SIG-M5 treated with dmso at 0.1 percent for 504 hours (cell line): ENCODE data around the gene DDX24.

Experiments used
- DNase-seq: peaks from one replicate; lab custom pipeline; 2025; ENCODE audit not compliant: unreplicated experiment; lab: John Stamatoyannopoulos, UW

The DDX24 gene

DNA sequence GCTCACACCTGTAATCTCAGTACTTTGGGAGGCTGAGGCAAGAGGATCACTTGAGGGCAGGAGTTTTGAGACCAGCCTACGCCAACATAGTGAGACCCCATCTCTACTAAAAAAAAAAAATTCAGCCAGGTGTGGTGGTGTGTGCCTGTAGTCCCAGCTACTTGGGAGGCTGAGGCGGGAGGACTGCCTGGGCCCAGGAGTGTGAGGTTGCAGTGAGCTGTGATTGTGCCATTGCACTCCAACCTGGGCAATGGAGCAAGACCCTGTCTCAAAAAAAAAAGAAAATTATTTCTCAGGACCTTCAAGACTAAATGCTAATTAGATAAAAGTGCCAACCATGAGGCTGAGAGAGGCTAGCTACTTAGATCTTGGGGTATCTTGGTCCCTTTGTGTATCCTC lies 31.4 kb downstream of the DDX24 start:
- no peak for DNase-seq

DNA sequence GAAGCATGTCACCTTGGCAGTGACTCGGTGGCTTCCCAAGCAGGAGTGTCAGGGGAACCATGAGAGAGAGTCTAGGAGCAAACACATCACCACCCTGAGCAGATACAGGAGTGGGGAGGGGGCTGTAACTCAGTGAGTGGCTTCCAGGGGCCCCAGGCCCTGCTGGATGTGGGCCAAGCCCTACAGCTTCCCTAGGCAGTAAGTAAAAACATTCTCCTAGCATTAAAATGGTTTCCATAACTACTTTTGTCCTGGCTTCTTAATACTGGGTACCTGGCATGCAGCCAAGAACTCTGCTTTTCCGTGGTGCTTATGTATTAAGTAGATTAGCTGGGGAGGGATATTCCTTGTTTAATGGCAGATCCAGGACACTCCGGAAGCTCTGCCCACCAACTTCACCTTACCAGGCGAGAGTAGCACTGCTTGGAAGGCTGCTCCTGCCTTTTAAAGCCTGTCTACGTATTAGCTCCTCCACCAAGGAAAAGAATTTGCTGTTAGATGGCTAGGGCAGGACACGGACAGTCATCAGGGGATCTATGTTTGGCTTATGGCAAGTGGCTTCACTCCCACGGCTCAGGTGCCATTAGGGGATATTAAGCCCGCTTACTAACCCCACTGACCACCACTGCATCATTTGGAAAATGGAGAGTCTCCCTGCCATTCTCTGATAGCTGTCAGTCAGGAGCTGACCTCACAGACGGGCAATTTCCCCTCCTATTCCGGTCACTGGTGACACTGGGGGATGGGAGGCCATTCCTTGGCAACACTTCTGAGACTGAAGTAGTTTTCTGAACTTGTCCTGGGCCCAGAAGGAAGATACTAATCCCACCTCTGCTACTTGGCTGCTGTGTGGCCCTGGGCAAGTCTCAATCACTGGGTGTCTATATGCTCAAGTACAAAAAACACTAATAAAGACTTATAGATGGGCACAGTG lies 32.0 kb downstream of the DDX24 start:
- DNase-seq = no peak

DNA sequence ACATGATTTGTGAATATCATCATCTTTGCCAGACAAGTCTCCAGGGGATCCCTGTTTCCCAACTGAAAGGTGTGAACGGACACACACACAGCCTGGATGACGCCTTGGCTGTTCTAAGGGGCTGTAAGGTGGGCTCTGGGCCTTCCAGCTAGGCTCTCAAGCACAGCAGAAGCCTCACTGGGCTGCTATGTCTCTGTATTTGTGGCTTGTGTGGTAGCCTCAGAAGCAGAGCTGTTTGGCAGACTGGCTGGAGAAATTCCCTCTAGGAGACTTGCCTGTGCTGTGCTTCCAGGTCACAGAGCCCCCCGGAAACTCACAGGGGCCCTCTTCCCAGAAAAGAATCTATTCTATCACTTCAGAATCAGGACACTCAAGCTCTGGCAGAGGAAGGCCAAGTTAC lies 33.4 kb downstream of the DDX24 start:
- DNase-seq = no peak

DNA sequence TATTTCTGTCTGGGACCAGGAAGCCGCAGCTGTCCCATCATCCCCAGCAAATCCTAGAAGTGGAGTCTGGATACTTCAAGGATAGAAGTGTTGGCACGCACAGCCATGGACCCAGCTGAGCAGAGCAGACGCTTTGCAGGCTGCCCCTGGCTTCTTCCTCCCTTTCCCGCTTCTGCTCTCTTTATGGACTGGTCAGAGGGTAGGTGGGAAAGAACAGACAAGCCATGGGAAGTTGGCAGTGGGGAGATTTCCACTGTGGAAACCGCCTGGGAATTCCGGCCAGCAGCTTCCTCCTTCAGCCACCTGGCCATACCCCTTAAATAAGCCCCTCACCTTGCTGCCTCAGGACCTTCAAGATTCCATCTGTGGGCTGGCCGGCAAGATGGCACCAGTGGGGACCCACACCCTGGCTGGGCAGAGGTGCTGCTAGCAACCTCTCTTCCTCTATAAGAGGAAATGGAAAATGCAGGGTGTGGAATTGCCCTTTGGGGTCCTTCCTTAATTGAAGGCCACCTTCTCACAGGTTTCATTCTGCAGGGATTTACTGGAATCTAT lies 34.2 kb downstream of the DDX24 start:
- DNase-seq = no peak

DNA sequence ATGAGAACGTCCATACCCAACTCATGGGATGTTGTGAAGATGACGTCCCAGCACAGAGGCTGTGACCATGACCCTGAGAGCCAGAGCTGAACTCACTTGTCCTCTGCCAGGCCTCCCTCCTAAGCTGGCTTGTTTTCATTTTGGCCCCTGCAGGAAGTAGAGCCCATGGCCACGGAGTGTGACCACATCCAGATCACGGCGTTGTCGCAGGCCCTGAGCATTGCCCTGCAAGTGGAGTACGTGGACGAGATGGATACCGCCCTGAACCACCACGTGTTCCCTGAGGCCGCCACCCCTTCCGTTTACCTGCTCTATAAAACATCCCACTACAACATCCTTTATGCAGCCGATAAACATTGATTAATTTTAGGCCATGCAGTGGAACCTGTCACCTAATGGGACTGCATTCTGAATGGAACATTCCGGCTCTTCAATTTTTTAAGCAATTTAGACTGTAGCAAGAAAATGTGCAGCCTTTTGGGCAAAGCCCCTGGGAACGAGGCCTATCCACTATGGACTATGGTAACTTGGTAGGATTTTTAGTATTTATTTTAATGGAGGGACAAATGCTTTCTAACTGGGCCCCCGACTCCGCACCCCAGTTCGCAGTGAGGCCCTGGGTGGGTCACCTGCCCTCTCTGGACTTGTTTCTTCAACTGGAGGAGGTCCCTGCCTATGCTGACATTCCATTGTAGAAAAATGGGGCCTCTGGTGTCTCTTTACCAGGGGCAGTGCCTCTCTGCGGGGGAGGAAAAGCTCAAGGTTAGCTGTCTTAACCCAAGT lies 35.2 kb downstream of the DDX24 start:
- no peak for DNase-seq

DNA sequence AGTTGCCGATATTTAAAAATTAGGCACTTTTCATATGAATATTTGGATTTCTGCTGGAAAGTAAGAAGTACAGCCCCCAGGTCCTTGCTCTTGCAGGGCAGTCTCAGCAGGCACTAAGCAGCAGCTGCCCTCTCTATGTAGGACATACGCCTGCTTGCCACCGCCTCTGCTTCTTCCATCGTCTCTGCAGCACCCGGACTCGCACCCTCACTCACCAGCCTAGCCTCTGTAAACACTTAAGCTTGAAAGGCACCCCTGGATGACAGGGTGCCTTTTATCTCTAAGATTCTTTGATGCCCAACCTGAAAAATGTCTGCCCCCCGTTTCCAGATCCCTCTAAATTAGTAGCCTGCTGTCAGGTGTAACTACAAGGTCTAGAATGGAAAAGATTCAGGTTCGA lies 35.9 kb downstream of the DDX24 start:
- DNase-seq = no peak

DNA sequence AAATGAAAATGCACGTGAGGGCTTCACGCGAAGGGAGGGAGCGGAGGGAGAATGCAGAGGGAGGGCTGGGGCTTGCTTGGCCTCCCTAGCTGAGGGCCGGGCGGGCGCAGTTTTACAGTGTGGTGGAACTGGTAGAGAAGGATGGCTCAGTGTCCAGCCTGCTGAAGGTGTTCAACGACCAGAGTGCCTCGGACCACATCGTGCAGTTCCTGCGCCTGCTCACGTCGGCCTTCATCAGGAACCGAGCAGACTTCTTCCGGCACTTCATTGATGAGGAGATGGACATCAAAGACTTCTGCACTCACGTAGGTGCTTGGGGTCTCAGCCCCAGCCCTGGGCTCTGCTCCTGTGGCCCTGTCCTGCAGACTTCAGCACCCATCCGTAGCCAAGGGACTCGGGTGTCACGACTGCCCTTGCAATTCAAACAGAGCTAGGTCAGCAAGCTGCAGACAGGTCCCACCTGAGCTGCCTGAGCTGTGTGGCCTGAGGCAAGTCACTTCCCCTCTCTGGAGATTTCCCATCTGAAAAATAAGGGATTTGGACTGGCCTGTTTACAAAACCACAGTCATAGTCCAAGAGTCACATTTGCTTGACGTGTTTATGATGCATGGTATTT lies 36.4 kb downstream of the DDX24 start:
- DNase-seq = no peak

DNA sequence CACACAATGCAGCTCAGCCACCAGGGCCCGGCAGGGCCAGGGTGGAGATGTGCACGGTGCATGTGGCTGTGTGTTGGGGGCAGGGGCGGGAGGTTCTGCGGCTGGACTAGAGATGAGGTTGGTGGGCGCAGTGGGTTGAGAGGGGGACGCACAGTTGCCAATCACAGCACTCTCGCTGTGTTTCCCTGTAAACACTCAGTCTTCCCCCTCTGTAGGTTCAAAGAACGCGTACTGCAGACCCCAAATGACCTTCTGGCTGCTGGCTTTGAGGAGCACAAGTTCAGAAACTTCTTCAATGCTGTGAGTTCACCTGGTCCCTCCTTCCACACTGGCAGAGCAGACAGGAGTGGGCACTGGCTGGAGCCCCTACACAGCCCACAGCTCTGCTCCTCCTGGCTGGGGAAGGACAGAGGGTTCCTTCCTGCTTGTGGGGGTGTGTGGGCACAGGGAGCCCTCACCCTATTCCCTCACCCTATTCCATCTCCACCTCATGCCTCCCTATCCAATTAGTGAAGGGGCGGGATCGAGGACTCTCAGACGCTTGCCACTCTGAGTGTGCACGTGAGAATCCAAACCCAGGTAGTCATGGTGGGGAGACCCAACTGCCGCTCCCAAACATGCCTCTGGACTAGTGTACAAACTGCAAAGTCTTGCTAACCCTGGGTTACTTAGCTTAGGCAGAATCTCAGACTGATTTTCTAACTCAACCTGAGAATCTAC lies 37.1 kb downstream of the DDX24 start:
- DNase-seq = no peak

DNA sequence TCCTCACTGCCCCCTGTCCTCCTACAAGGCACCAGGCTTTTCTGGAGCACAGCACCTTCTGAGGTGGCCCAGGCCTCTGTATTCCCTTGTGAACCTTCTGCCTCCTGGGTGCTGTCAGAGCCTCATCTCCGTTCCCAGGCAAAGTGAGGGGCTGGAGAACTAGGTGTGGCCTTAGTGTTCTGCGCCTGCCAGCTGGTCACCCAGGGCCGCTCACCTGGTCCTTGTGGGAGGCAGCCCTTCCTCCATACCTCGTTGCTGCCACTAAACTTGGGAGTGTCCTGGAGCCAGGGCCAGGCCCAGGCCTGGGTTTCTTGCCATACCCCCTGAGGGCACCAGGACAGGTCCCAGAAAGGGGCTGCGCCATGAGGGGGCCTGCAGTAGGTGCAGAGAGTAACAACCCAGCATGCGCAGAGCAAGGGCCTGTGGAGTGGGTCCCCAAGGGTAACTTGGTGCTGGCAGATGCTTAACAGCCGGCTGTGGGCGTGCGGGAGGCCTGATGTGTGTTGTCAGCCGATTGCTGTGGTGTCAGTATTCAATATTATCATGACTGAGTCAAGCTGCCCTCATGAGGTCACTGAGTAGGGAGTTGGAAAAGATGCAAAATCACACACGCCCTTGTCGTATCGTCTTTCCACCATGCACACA lies 37.8 kb downstream of the DDX24 start:
- no peak for DNase-seq

DNA sequence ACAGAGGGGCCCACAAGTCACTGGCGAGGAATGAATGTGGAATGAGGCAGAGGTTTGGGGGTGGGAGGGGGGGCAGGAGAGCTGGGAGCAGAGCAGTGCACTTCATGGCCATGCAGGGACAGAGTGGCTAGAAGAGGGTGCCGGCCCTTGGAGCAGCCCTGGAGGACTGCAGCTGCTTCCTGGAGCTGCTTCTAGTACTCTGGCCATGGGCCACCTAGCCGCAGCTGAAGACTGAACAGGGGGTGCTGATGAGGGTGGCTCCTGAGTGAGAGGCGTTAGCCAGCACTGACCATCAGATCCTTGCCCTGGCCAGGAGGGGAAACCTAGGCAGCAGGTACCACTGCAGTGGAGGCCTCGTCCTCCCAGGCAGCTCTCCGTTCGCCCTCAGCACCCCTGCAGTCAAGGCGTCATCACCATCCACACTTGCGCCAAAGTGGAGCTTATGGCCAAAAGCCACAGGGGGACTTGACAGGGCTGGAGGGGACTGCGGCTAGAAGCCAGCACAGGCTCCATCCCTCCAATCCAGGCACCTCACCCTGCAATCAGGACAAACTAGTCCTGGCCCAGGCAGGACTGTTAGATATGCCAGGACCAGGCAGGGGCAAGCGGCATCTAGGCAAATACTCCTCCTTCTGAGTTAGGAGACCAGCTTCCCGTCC lies 38.4 kb downstream of the DDX24 start:
- no peak for DNase-seq

DNA sequence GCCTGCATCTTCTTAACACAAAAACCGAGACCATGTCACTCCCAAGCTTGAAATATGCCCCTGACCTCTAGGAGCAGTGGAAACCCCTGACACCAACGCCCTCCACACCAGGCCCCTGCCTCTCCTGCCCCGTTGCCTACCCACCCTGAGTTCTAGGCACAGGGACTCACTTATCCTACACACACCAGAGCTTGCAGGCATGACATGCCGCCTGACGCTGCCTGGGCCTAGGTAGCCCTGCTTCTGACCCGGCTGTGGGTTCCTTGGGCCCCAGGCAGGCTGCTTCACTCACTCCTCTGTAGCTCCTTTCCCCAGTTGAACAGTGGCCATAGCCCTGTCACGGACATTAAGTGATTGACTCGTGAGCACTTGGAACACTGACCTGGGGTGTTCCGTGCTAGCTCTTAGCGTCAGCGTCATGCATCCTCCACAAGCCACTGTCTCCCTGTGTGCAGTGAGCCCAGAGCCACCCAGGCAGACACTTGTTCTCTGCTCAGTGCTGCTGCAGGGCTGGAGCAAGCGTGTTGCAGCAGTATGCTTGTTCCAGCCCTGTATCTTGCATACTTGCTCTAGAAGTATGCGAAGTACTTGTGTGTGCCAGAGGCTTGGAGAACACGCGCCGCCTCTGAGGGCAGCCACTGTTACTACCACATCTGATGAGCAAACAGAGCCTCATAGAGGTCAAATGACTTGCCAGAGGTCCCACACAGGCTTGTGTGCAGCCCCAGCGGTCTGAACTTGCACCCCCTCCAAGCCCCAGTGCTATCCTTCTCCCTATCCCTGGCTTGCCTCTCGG lies 39.3 kb downstream of the DDX24 start:
- no peak for DNase-seq

DNA sequence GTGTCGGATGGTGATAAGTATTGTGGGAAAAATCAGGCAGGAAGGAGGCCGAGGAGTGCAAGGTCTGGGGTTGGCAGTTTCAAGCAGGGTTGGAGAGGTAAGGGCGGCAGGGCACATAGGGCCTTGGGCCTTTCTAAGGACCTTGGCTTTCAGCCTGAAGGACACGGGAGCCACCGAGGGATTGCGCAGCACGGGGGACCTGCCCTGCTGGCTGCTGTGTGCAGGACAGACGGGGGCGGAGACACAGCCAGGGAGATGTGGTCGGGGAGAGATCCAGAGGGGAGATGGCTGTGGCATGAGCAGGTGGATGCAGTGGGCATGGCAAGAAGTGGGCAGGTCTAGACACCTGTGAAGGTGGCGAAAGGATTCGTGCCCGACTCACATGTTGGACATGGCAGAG lies 40.2 kb downstream of the DDX24 start:
- no peak for DNase-seq

DNA sequence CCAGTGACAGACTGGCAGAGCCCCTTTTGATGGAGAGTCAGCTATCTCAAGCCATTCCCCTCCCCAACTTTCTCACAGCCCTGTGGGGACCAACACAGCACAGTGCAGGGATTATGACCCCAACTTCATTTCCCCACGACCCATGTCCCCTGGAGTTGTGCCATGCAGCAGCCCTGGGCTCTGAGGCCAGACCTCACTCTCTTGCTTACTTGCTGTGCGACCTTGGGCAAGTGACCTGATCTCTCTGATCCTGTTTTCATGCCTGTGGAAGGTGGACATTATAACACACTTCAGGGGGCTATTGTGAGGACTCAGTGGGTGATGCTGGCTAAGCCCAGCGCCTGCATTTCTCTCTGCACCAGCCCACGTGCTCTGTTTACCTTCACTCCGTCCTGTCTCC lies 40.8 kb downstream of the DDX24 start:
- DNase-seq = no peak

DNA sequence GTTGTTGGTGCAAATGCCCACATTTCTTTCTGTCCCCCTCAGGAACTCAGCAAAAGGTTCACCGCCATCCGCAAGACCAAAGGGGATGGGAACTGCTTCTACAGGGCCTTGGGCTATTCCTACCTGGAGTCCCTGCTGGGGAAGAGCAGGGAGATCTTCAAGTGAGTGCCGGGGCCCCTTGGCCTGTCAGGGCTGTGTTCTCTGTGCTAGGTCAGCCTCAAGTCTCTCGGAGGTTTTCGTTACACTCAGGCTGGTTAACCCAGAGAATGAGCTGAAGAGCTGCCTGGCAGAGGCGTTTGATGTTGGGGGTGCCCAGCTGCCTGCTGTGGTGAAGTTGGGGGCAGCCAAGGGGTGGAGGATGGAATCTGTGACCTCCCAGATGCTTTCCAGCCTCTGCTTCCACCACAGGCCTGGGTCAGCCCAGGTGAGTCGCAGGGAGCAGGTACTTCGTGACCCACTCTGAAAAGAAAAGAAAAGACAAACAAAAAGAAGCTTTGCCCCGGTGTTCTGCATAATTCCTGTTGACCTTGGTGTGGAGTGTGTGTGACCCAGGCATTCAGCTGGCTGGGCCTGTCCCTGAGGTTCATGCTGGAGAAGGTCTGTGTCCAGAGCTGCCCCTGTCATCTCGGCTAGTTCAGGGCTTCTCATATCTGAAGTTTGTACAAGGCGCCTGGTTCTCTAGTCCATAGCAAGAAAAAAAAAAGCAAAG lies 41.9 kb downstream of the DDX24 start:
- DNase-seq = no peak

DNA sequence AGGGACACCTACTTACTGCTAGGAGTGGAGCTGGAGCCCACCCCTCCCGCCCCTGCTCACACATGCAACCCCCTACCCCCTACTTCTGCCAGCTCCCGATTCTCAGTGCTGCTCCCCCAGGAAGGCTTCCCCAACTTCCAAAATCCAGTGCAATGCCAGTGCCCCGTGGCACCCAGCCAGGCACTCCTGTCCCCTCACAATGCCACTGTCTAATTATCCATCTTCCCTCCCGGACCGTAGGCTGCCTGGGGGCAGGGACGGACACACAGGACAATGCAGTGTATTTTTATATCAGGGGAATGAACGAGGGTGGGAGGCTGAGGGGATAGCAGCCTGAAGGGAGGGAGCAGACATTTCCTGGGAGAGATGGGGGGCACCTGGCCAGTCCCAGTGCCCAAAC lies 42.5 kb downstream of the DDX24 start:
- no peak for DNase-seq

DNA sequence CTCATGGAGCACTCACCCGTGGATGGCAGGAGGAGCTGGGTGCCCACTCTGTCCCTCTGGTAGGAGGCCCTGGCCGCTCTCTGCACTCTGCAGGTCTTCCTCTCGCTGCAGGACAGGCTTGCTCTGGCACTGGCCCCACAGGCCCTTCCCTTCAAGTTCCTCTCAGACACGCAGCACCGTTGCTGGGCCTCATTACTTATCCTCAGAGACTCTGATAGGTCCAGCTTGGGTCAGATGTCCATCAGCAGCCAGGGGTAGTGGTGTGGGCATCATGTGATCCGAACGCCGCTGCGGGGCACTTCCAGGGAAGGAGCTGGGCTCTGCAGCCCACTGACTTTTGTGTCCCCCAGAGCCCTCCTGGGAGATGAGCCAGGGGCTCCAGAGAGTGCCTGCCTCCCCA lies 43.0 kb downstream of the DDX24 start:
- no peak for DNase-seq

DNA sequence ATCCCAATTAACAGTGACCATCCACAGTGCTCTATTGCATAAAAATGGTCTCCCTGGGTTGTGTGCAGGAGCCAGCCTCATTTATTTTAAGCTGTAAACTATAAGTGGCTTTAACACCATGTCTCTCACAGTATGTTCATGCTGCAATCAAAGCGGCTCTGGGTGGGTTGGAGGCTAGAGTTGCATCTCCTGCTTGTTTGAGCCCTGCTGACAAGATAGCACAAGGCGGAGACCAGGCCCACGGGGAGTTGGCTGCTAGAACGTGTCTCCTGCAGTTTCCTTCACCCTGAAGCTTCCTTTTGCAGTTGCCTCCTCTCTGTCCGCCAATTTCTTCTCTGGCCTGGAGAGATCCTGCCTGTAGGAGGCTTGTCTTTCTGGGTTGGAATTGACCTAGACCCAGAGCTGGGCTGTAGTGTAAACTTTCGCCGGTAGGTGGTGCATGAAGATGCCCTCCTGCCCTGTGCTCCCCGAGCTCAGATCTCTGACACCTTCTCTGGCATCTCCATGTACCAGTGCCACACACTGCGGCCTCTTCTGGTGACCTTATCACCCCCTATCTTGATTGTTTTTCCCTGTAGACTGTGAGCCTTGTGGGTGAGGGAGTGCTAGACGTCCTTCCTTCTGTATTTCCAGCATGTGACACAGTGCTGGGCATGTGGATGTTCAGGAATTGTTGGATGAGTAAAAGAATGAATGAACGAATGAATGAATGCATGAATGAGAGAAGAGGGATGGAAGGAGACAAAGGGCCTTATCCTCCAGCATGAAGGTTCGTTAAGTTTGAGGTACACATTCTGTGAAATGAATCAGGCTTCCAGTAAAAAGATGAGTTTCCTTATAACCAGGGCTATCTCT lies 44.5 kb downstream of the DDX24 start:
- DNase-seq = peak; percentile 68

DNA sequence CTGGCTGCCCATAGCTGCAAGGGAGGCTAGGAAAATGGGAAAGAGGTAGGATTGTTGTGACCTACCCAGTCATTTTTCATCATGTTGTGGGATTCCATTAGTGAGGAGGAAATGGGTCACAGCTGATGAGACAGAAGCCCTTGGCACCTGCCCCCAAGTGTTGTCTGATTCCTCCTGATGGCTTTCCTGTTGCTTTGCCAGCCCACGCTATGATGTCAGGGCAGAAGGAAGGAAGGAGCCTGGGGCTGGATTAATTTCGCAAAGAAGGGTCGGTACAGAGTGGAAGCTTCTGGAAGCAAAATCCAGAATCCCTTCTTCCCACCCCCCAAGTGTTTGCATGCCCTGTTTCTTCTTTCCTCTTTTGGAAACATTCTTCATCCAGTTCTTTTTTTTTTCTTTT lies 46.1 kb downstream of the DDX24 start:
- no peak for DNase-seq
